OCI-LY7 (cell line): ENCODE data around the gene TSNAXIP1. TPM values are rescaled to one million over a fixed set of nuclear protein-coding genes. Genes with fewer than 3 reads are reported as not detected.

Source experiments
- BruUV-seq: library from RNA; stranded (reverse); fragments of 400-500 nt; replicated peaks from 2 replicates; lab custom pipeline; 2021; lab: Mats Ljungman, UMichigan
- CTCF ChIA-PET: fragments of 300-600 bp; sonication (Branson Sonifier 250); formaldehyde crosslinking; loops from one replicate; lab custom pipeline; 2022; ENCODE audit warnings: antibody characterized with exemption; ENCODE audit not compliant: unreplicated experiment; lab: Charles Lee
- POLR2A ChIA-PET: fragments of 300-600 bp; sonication (Branson Sonifier 250); formaldehyde crosslinking; loops from one replicate; lab custom pipeline; 2022; ENCODE audit warnings: antibody characterized with exemption; lab: Charles Lee
- DNase-seq: peaks from one replicate; pipeline ENCODE4 v3.0.0-alpha.2; 2015; ENCODE audit warnings: low spot score
- H2AFZ ChIP-seq: fragments of 200-600 bp; sonication (generic), shearing (Covaris generic); 2 replicates; pipeline ENCODE4 v1.6.1; 2014; ENCODE audit warnings: mild to moderate bottlenecking, antibody characterized with exemption, low read length, moderate library complexity
- H3K27ac ChIP-seq: fragments of 200-600 bp; sonication (generic); 2 replicates; pipeline ENCODE4 v1.5.1; 2014; ENCODE audit warnings: mixed run types, low read depth, mild to moderate bottlenecking, moderate library complexity, low read length, inconsistent platforms; ENCODE audit not compliant: poor library complexity, severe bottlenecking
- H3K36me3 ChIP-seq: fragments of 200-600 bp; sonication (generic); 2 replicates; pipeline ENCODE4 v1.6.1; 2014; ENCODE audit warnings: mild to moderate bottlenecking, antibody characterized with exemption, low read length, moderate library complexity, mixed read lengths; ENCODE audit not compliant: insufficient read depth
- H3K4me1 ChIP-seq: fragments of 200-600 bp; sonication (generic); 2 replicates; pipeline ENCODE4 v1.5.1; 2014; ENCODE audit warnings: mild to moderate bottlenecking, low read length; ENCODE audit not compliant: insufficient read depth, poor library complexity, severe bottlenecking
- H3K4me2 ChIP-seq: fragments of 200-600 bp; sonication (generic); 2 replicates; pipeline ENCODE4 v1.6.1; 2014; ENCODE audit warnings: mild to moderate bottlenecking, low read length
- H3K4me3 ChIP-seq: fragments of 200-600 bp; sonication (generic); 2 replicates; pipeline ENCODE4 v1.5.1; 2014; ENCODE audit warnings: mild to moderate bottlenecking, low read depth, low read length; ENCODE audit not compliant: poor library complexity, severe bottlenecking
- H3K79me2 ChIP-seq: fragments of 200-600 bp; sonication (generic); 2 replicates; pipeline ENCODE4 v1.6.1; 2016; ENCODE audit warnings: low read depth, mild to moderate bottlenecking, low read length, moderate library complexity, mixed read lengths; ENCODE audit not compliant: insufficient read depth
- H3K9me2 ChIP-seq: fragments of 200-600 bp; sonication (generic); 2 replicates; pipeline ENCODE4 v1.6.1; 2016; ENCODE audit warnings: mild to moderate bottlenecking, low read length, mixed read lengths; ENCODE audit not compliant: insufficient read depth
- H3K9me3 ChIP-seq: fragments of 200-600 bp; sonication (generic); 2 replicates; pipeline ENCODE4 v1.6.1; 2014; ENCODE audit warnings: mild to moderate bottlenecking, mixed run types, low read length, mixed read lengths
- H4K20me1 ChIP-seq: fragments of 200-600 bp; sonication (generic); 2 replicates; pipeline ENCODE4 v1.6.1; 2014; ENCODE audit warnings: mild to moderate bottlenecking, antibody characterized with exemption, low read length, moderate library complexity, mixed read lengths; ENCODE audit not compliant: insufficient read depth
- CTCF ChIP-seq: fragments of 200-600 bp; sonication (generic); conservative IDR thresholded peaks from 2 replicates; pipeline ENCODE4 v1.5.1; 2014; ENCODE audit warnings: mild to moderate bottlenecking, antibody characterized with exemption, low read length, moderate library complexity, mixed read lengths
- EZH2phosphoT487 ChIP-seq: fragments of 200-600 bp; sonication (generic); IDR thresholded peaks from 2 replicates; pipeline ENCODE4 v1.6.1; 2018; ENCODE audit warnings: low read depth, borderline replicate concordance, mild to moderate bottlenecking, mixed run types, antibody characterized with exemption, low read length, moderate library complexity, mixed read lengths
- intact Hi-C: fragments of 100-400 bp; cut with micrococcal nuclease; formaldehyde crosslinking; loops from one replicate; pipeline ENCODE4 v1.10.0; 2022; ENCODE audit not compliant: unreplicated experiment
- total RNA-seq, 2 experiments: library from RNA; depleted of rRNA in 1 of 2; stranded (reverse); fragments of >200 nt in 1 of 2; shearing (Covaris generic) in 1 of 2; gene quantifications; 2 replicates each; pipeline ENCODE4 v1.2.3, GENCODE V29; 2014 to 2022

The TSNAXIP1 gene
- total RNA-seq, 2 experiments from 2014 or later = 0.76 to 0.91 TPM

GRCh38 chr16:67847064-67847861, 40.6 kb downstream of the TSNAXIP1 start, which contains the start of gene CENPT:
Gene CENPT (minus strand): TSS chr16:67847693. CDS start chr16:67833859, 13,834 bp downstream.
- Histone ChIP-seq H2AFZ (peak within 1 kb of the TSS; percentile 54; the same call in 1 of the 2 replicates), H3K9me3 (no peaks in the 10 kb centered on the region)
- DNase-seq = peak; percentile 77

GRCh38 chr16:67848118-67848517, 41.4 kb downstream of the TSNAXIP1 start:
- Histone ChIP-seq H3K4me1 (peaks cover 38% of the 10 kb centered on the region), H2AFZ (no peak overlapping the region), H3K36me3 (peaks cover 35% of the 10 kb centered on the region), H3K27ac (no peak overlapping the region), H3K4me2 (peak overlapping the region; percentile 82), H4K20me1 (peaks cover 16% of the 10 kb centered on the region), H3K79me2 (peaks cover 93% of the 10 kb centered on the region), H3K9me2 (no peaks in the 10 kb centered on the region), H3K4me3 (peak overlapping the region; percentile 99), H3K9me3 (no peaks in the 10 kb centered on the region)
- ChIA-PET CTCF (interaction anchor here (0.5 kb wide), 1 partner anchor 25 kb away, joined by 3 read pairs; the partner anchor contains the start of gene EDC4), POLR2A (interaction anchor here (0.5 to 0.9 kb wide), 3 partner anchors 13 to 129 kb away, joined by 3 to 4 read pairs (median 3); partner anchors contain the start of gene GFOD2)
- intact Hi-C loops = no loop called here
- no peak for DNase-seq
- TSS peak; percentile 47 for BruUV-seq
- no peak for TF ChIP-seq CTCF
- TF ChIP-seq EZH2phosphoT487 = no peak

More at GRCh38 chr16:67847064-67847861, 40.6 kb downstream of the TSNAXIP1 start, which contains the start of gene CENPT:
- ChIA-PET CTCF (interaction anchor here (1.2 kb wide), 1 partner anchor 14 kb away, joined by 5 read pairs; no protein-coding TSS in a partner anchor), POLR2A (interaction anchor here (1.4 kb wide), 1 partner anchor 40 kb away, joined by 7 read pairs; the partner anchor contains the start of genes RANBP10 and TSNAXIP1)
- Histone ChIP-seq H3K9me2 (no peaks in the 10 kb centered on the region), H3K36me3 (peaks cover 32% of the 10 kb centered on the region), H3K4me2 (peak within 1 kb of the TSS; percentile 98), H3K27ac (peak within 1 kb of the TSS; percentile 80), H3K4me1 (peaks cover 38% of the 10 kb centered on the region), H3K4me3 (peak within 1 kb of the TSS; percentile 99), H4K20me1 (peaks cover 16% of the 10 kb centered on the region), H3K79me2 (peaks cover 88% of the 10 kb centered on the region)
- BruUV-seq = no TSS peak
- intact Hi-C loops = no loop called here
- TF ChIP-seq EZH2phosphoT487 (no peak), CTCF (no peak)
